H9 (cell line): ENCODE results near the gene PTPRN2. TPM values are rescaled to one million over a fixed set of nuclear protein-coding genes. Genes with fewer than 3 reads are reported as not detected.
A peak's percentile ranks its signal among the peaks of the same experiment; 100 is the strongest.

Source experiments
- DNase-seq: peaks from one replicate; pipeline ENCODE4 v3.0.0-alpha.2; 2017
- H2AFZ ChIP-seq: one replicate; pipeline ENCODE4 v1.6.1; 2013; ENCODE audit warnings: mild to moderate bottlenecking, low read length, control low read depth, moderate library complexity
- H2AK5ac ChIP-seq: 2 replicates; pipeline ENCODE4 v1.6.1; 2013; ENCODE audit warnings: low read length, control low read depth, mixed read lengths; ENCODE audit not compliant: insufficient read length
- H2BK120ac ChIP-seq: one replicate; pipeline ENCODE4 v1.6.1; 2013; ENCODE audit warnings: low read depth, mild to moderate bottlenecking, low read length, control low read depth, inconsistent platforms; ENCODE audit not compliant: poor library complexity, severe bottlenecking
- H2BK12ac ChIP-seq: 2 replicates; pipeline ENCODE4 v1.6.1; 2013; ENCODE audit warnings: low read length, control low read depth, mixed read lengths, low read depth; ENCODE audit not compliant: insufficient read length
- H2BK15ac ChIP-seq: 2 replicates; pipeline ENCODE4 v1.6.1; 2013; ENCODE audit warnings: low read depth, low read length, control low read depth
- H2BK20ac ChIP-seq: one replicate; pipeline ENCODE4 v1.6.1; 2013; ENCODE audit warnings: low read depth, mild to moderate bottlenecking, low read length, control low read depth, inconsistent platforms; ENCODE audit not compliant: poor library complexity, severe bottlenecking
- H2BK5ac ChIP-seq: 2 replicates; pipeline ENCODE4 v1.6.1; 2013; ENCODE audit warnings: low read length, control low read depth, mixed read lengths; ENCODE audit not compliant: insufficient read length
- H3K14ac ChIP-seq: 2 replicates; pipeline ENCODE4 v1.6.1; 2013; ENCODE audit warnings: low read length, control low read depth; ENCODE audit not compliant: insufficient read depth
- H3K18ac ChIP-seq: 2 replicates; pipeline ENCODE4 v1.6.1; 2013; ENCODE audit warnings: low read depth, mild to moderate bottlenecking, mixed read lengths, low read length, control low read depth; ENCODE audit not compliant: insufficient read length
- H3K23ac ChIP-seq: 2 replicates; pipeline ENCODE4 v1.6.1; 2013; ENCODE audit warnings: low read length, control low read depth, mixed read lengths, low read depth; ENCODE audit not compliant: insufficient read length
- H3K23me2 ChIP-seq: 2 replicates; pipeline ENCODE4 v1.6.1; 2013; ENCODE audit warnings: low read depth, mild to moderate bottlenecking, mixed read lengths, low read length, control low read depth; ENCODE audit not compliant: insufficient read length, poor library complexity, severe bottlenecking
- H3K27ac ChIP-seq: 2 replicates; pipeline ENCODE4 v1.5.1; 2013; ENCODE audit warnings: low read length, control low read depth, mixed read lengths, low read depth; ENCODE audit not compliant: insufficient read length
- H3K27me3 ChIP-seq: 2 replicates; pipeline ENCODE4 v1.6.1; 2013; ENCODE audit warnings: low read length, control low read depth, inconsistent platforms; ENCODE audit not compliant: insufficient read depth
- H3K4ac ChIP-seq: 2 replicates; pipeline ENCODE4 v1.6.1; 2013; ENCODE audit warnings: low read depth, mild to moderate bottlenecking, control low read depth, inconsistent platforms, low read length, moderate library complexity
- H3K4me1 ChIP-seq: 2 replicates; pipeline ENCODE4 v1.6.1; 2013; ENCODE audit warnings: low read length, control low read depth, inconsistent platforms; ENCODE audit not compliant: insufficient read depth
- H3K4me2 ChIP-seq: 2 replicates; pipeline ENCODE4 v1.6.1; 2013; ENCODE audit warnings: low read length, control low read depth, mixed read lengths; ENCODE audit not compliant: insufficient read length, insufficient read depth
- H3K56ac ChIP-seq: 2 replicates; pipeline ENCODE4 v1.6.1; 2013; ENCODE audit warnings: low read depth, mild to moderate bottlenecking, mixed read lengths, low read length, control low read depth; ENCODE audit not compliant: insufficient read length
- H3K79me1 ChIP-seq: 2 replicates; pipeline ENCODE4 v1.6.1; 2013; ENCODE audit warnings: low read depth, mild to moderate bottlenecking, moderate library complexity, low read length, control low read depth, inconsistent platforms; ENCODE audit not compliant: insufficient read depth, poor library complexity, severe bottlenecking
- H3K79me2 ChIP-seq: 2 replicates; pipeline ENCODE4 v1.6.1; 2013; ENCODE audit warnings: low read length, control low read depth, inconsistent platforms; ENCODE audit not compliant: insufficient read depth
- H3K9ac ChIP-seq: 2 replicates; pipeline ENCODE4 v1.6.1; 2013; ENCODE audit warnings: low read length, control low read depth, mixed read lengths; ENCODE audit not compliant: insufficient read length; ENCODE audit errors: extremely low read depth
- H3K9me3 ChIP-seq: one replicate; pipeline ENCODE4 v1.6.1; 2013; ENCODE audit warnings: low read depth, low read length, inconsistent platforms; ENCODE audit not compliant: control insufficient read depth
- H3T11ph ChIP-seq: one replicate; pipeline ENCODE4 v1.6.1; 2013; ENCODE audit warnings: mild to moderate bottlenecking, low read length, control low read depth, inconsistent platforms
- H4K20me1 ChIP-seq: one replicate; pipeline ENCODE4 v1.6.1; 2013; ENCODE audit not compliant: control insufficient read depth, insufficient read length, insufficient read depth
- H4K5ac ChIP-seq: 2 replicates; pipeline ENCODE4 v1.6.1; 2013; ENCODE audit warnings: low read depth, mild to moderate bottlenecking, mixed read lengths, low read length, control low read depth; ENCODE audit not compliant: insufficient read length
- H4K8ac ChIP-seq: replicated peaks from 2 replicates; pipeline ENCODE4 v1.6.1; 2013; ENCODE audit warnings: low read length, control low read depth, mixed read lengths, low read depth; ENCODE audit not compliant: insufficient read length
- H4K91ac ChIP-seq: 2 replicates; pipeline ENCODE4 v1.6.1; 2013; ENCODE audit warnings: low read depth, mild to moderate bottlenecking, moderate library complexity, mixed read lengths, low read length, control low read depth; ENCODE audit not compliant: insufficient read length
- H3K27ac Mint-ChIP-seq, 3 experiments: 2 replicates in 2 of 3; 3 replicates in 1 of 3; pipeline ENCODE4 v1.8.0; 2020 to 2021; ENCODE audit warnings: mixed read lengths in 3 of 3, mild to moderate bottlenecking in 1 of 3, moderate library complexity in 1 of 3
- H3K27me3 Mint-ChIP-seq: 2 replicates; pipeline ENCODE4 v1.8.0; 2021; ENCODE audit warnings: low read depth, mild to moderate bottlenecking, moderate library complexity, mixed read lengths
- H3K36me3 Mint-ChIP-seq, 3 experiments: 2 replicates in 2 of 3; 3 replicates in 1 of 3; pipeline ENCODE4 v1.8.0; 2020 to 2021; ENCODE audit warnings: low read depth in 3 of 3, mixed read lengths in 3 of 3; ENCODE audit not compliant: insufficient read depth in 1 of 3
- H3K4me1 Mint-ChIP-seq, 2 experiments: 2 replicates each; pipeline ENCODE4 v1.8.0; 2020; ENCODE audit warnings: mixed read lengths in 2 of 2
- H3K4me3 Mint-ChIP-seq, 2 experiments: 2 replicates in 1 of 2; 3 replicates in 1 of 2; pipeline ENCODE4 v1.8.0; 2020 to 2021; ENCODE audit warnings: mild to moderate bottlenecking in 2 of 2, mixed read lengths in 2 of 2, moderate library complexity in 1 of 2
- H3K9me3 Mint-ChIP-seq, 2 experiments: 2 replicates in 1 of 2; 3 replicates in 1 of 2; pipeline ENCODE4 v1.8.0; 2020; ENCODE audit warnings: mild to moderate bottlenecking in 2 of 2, mixed read lengths in 2 of 2, moderate library complexity in 1 of 2
- CTCF ChIP-seq: fragments of 200-600 bp; sonication (generic); conservative IDR thresholded peaks from 3 replicates; pipeline ENCODE4 v1.8.0; 2021; ENCODE audit warnings: antibody characterized with exemption, mild to moderate bottlenecking
- WGBS: extraction: QIAGEN DNeasy Blood & Tissue Kit; methylation state at CpG from one replicate; pipeline ENCODE4 v1.1.7; 2013; ENCODE audit warnings: missing lambda C conversion rate, low lambda C conversion rate, mixed read lengths; ENCODE audit not compliant: insufficient read length; ENCODE audit errors: extremely low coverage; 5-methylcytosine and 5-hydroxymethylcytosine counted together
- total RNA-seq: library from RNA; stranded (reverse); gene quantifications from 2 replicates; pipeline ENCODE4 v1.2.1, GENCODE V29; 2021

The PTPRN2 gene
- total RNA-seq, 1 experiment from 2014 or later: 5.2 TPM

- H2AFZ ChIP-seq: no peak overlapping the region
- H3K9me3 Mint-ChIP-seq: peaks cover 5 to 16% of the 10 kb centered on the region in 2 experiments; a peak in 4 of 5 replicates
- no peak overlapping the region for H2BK120ac ChIP-seq
- no peak overlapping the region for H3K18ac ChIP-seq
- H2BK12ac ChIP-seq: no peak overlapping the region
- no peak overlapping the region for H2BK20ac ChIP-seq
- H2BK15ac ChIP-seq: no peak overlapping the region
- no peak overlapping the region for H3K4me3 Mint-ChIP-seq
- H3K9me3 ChIP-seq: peaks cover under 1% of the 10 kb centered on the region
- no peak overlapping the region for H3K9ac ChIP-seq
- no peak overlapping the region for H4K5ac ChIP-seq
- H4K91ac ChIP-seq: no peak overlapping the region
- no peak overlapping the region for H3K4ac ChIP-seq
- peaks cover 24% of the 10 kb centered on the region for H3K27me3 Mint-ChIP-seq
- H2AK5ac ChIP-seq: no peak overlapping the region
- H3K23me2 ChIP-seq: peaks cover 3% of the 10 kb centered on the region
- H3K56ac ChIP-seq: no peak overlapping the region
- TF ChIP-seq CTCF: no peak
- H3K27ac Mint-ChIP-seq: peak overlapping the region in 2 of 3 experiments; percentile 32 to 49; a peak in 1 of 7 replicates
- H3K27ac ChIP-seq: no peak overlapping the region
- DNase-seq: no peak
- no peak overlapping the region for H3T11ph ChIP-seq
- no peak overlapping the region for H3K23ac ChIP-seq
- H3K4me1 Mint-ChIP-seq: peaks cover 14 to 17% of the 10 kb centered on the region in 2 experiments
- H3K36me3 Mint-ChIP-seq: peaks cover 3 to 9% (median 7%) of the 10 kb centered on the region in 3 experiments; a peak in 5 of 7 replicates
- no peak overlapping the region for H3K4me2 ChIP-seq
- no peak overlapping the region for H3K14ac ChIP-seq
- no peaks in the 10 kb centered on the region for H3K27me3 ChIP-seq
- H2BK5ac ChIP-seq: no peak overlapping the region
- no peaks in the 10 kb centered on the region for H4K20me1 ChIP-seq
- no peak overlapping the region for H4K8ac ChIP-seq
- H3K79me2 ChIP-seq: no peaks in the 10 kb centered on the region
- WGBS: no CpG with 5 or more reads among the region's 8 CpGs
- peaks cover 5% of the 10 kb centered on the region; the same call in 1 of the 2 replicates for H3K4me1 ChIP-seq
- H3K79me1 ChIP-seq: no peaks in the 10 kb centered on the region
Observed at GRCh38 chr7:157964016-157964415, 623.6 kb downstream of the PTPRN2 start.
